Liver (tissue), 9 donors: ENCODE measurements around the gene UBA7. TPM values are rescaled to one million over a fixed set of nuclear protein-coding genes. Genes with fewer than 3 reads are reported as not detected.

Source experiments
- DNase-seq: peaks from one replicate; pipeline ENCODE4 v3.0.0-alpha.2; 2017; ENCODE audit warnings: low spot score
- H3K27ac ChIP-seq, 2 donors: one replicate each; pipeline ENCODE4 v1.7.0; 2013; ENCODE audit warnings: inconsistent platforms in 2 of 2, low read length in 2 of 2, control low read depth in 1 of 2, low read depth in 1 of 2, mild to moderate bottlenecking in 1 of 2
- H3K27me3 ChIP-seq, 4 donors: one replicate each; pipeline versions ENCODE4 v1.6.1 to v1.7.0; 2013; ENCODE audit warnings: low read length in 3 of 4, inconsistent platforms in 1 of 4, mild to moderate bottlenecking in 1 of 4, moderate library complexity in 1 of 4; ENCODE audit not compliant: control insufficient read depth in 4 of 4, insufficient read depth in 4 of 4
- H3K36me3 ChIP-seq, 4 donors: one replicate each; pipeline versions ENCODE4 v1.6.1 to v1.7.0; 2013; ENCODE audit warnings: low read length in 3 of 4, mild to moderate bottlenecking in 3 of 4, low read depth in 1 of 4, moderate library complexity in 1 of 4; ENCODE audit not compliant: control insufficient read depth in 4 of 4, insufficient read depth in 3 of 4
- H3K4me1 ChIP-seq, 4 donors: one replicate each; pipeline versions ENCODE4 v1.6.1 to v1.7.0; 2013; ENCODE audit warnings: low read length in 3 of 4, mild to moderate bottlenecking in 3 of 4, moderate library complexity in 1 of 4; ENCODE audit not compliant: control insufficient read depth in 4 of 4, insufficient read depth in 4 of 4
- H3K4me3 ChIP-seq, 3 donors: one replicate each; pipeline versions ENCODE4 v1.6.1 to v1.7.0; 2013; ENCODE audit warnings: low read length in 3 of 3, control low read depth in 1 of 3, low read depth in 1 of 3, mild to moderate bottlenecking in 1 of 3
- H3K9ac ChIP-seq, 2 donors: one replicate each; pipeline ENCODE4 v1.7.0; 2013; ENCODE audit warnings: low read length in 2 of 2, mild to moderate bottlenecking in 2 of 2, moderate library complexity in 2 of 2, control low read depth in 1 of 2, low read depth in 1 of 2
- H3K9me3 ChIP-seq, 4 donors: one replicate each; pipeline versions ENCODE4 v1.6.1 to v1.7.0; 2013; ENCODE audit warnings: low read length in 3 of 4; ENCODE audit not compliant: control insufficient read depth in 4 of 4
- EGR1 ChIP-seq, 2 donors: IDR thresholded peaks; 2 replicates each; pipeline ENCODE4 v1.6.1; 2016 to 2018; ENCODE audit warnings: antibody characterized with exemption in 2 of 2, low read depth in 2 of 2
- FOXA1 ChIP-seq: IDR thresholded peaks from 2 replicates; pipeline ENCODE4 v1.6.1; 2016; ENCODE audit warnings: antibody characterized with exemption
- HNF4A ChIP-seq, 2 donors: conservative IDR thresholded peaks; 2 replicates each; pipeline ENCODE4 v1.6.1; 2016; ENCODE audit warnings: antibody characterized with exemption in 2 of 2, mild to moderate bottlenecking in 2 of 2
- HNF4G ChIP-seq: IDR thresholded peaks from 2 replicates; pipeline ENCODE4 v1.6.1; 2016; ENCODE audit warnings: antibody characterized with exemption
- JUND ChIP-seq, 2 donors: IDR thresholded peaks; 2 replicates each; pipeline ENCODE4 v1.6.1; 2016; ENCODE audit warnings: antibody characterized with exemption in 2 of 2
- NR2F2 ChIP-seq: IDR thresholded peaks from 2 replicates; pipeline ENCODE4 v1.6.1; 2016; ENCODE audit warnings: antibody characterized with exemption
- RAD21 ChIP-seq, 2 donors: IDR thresholded peaks; 2 replicates each; pipeline ENCODE4 v1.6.1; 2016; ENCODE audit warnings: antibody characterized with exemption in 2 of 2, mild to moderate bottlenecking in 2 of 2
- SP1 ChIP-seq: IDR thresholded peaks from 2 replicates; pipeline ENCODE4 v1.6.1; 2018; ENCODE audit warnings: antibody characterized with exemption, mild to moderate bottlenecking
- YY1 ChIP-seq: IDR thresholded peaks from 2 replicates; pipeline ENCODE4 v1.6.1; 2016; ENCODE audit warnings: antibody characterized with exemption, mild to moderate bottlenecking
- WGBS: extraction: QIAGEN DNeasy Blood & Tissue Kit; methylation state at CpG from one replicate; pipeline ENCODE4 v1.1.7; 2013; 5-methylcytosine and 5-hydroxymethylcytosine counted together
- polyA plus RNA-seq, 2 donors: library from polyadenylated mRNA; stranded (reverse) in 1 of 2; unstranded in 1 of 2; fragments of 200-250 nt in 1 of 2; fragments of >200 nt in 1 of 2; fragmentation: Nextera tagmentation in 1 of 2; extraction: Ambion mirVana in 1 of 2; gene quantifications; one replicate each; pipeline versions ENCODE4 v1.2.1 to v1.2.3, GENCODE V29; 2013 to 2015
- total RNA-seq, 2 donors: library from RNA; depleted of rRNA; stranded (reverse); fragments of >200 nt; gene quantifications; one replicate each; pipeline ENCODE4 v1.2.3, GENCODE V29; 2014
- TF ChIP-seq, protein P1 (sequence below): IDR thresholded peaks from 2 replicates; pipeline ENCODE4 v1.6.1; 2016; ENCODE audit warnings: antibody characterized with exemption
- TF ChIP-seq, protein P2 (sequence below): fragments of 150-350 bp; IDR thresholded peaks from 2 replicates; pipeline ENCODE4 v1.5.1; 2017; ENCODE audit warnings: improper control_type of control experiment, low read depth, low read length; ENCODE audit not compliant: missing input control
- TF ChIP-seq, protein P3 (sequence below): IDR thresholded peaks from 2 replicates; pipeline ENCODE4 v1.6.1; 2016; ENCODE audit warnings: antibody characterized with exemption, mild to moderate bottlenecking
- TF ChIP-seq, protein P4 (sequence below): IDR thresholded peaks from 2 replicates; pipeline ENCODE4 v1.6.1; 2016; ENCODE audit warnings: antibody characterized with exemption
- donor health status: healthy.
- donor health status: healthy.
- donor health status: healthy.
- donor health status: healthy.
- donor health status: healthy.

UBA7 gene
- total and polyA plus RNA-seq, 4 donors = 14.6 to 29.5 (median 15.2) TPM

DNA sequence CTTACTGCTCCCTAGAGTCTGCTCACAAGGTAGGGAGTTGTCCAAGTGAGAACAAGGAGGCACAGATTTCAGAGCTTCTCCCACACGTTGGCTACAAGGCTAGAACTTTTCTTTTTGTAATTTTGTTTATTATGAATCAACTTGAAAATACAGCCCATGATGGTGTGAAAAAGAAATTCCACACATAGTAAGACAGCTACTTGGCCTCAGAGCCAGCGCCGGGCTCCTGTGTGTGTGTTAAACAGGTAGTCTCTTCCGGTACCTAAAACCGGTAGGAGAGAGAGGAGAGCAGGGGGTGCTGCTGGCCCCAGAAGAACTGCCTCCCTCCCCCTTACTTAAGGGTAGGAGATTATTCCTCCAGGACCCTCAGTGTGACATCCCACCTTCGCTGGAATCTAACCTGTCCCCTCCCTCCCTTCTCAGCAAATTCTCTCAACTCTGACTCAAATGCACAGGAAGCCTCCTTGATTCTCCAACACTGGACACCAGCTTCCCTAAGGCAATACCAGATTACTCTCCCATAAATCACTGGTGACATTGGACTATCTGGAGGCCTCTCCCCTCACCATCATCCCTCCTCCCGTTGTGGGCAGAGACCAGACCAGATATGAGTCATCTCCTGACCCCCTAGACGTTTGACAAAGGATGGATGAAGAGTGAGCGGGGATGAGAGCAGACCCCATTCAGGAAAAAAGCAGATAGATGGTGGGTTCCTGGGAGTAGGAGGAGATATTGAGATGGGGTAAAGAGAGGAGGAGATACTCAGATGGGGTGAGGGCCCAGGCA is 22.9 kb downstream of the UBA7 start (continued):
- no peak for TF ChIP-seq JUND (IDR thresholded peaks at IDR 0.05)
- TF ChIP-seq RAD21 (IDR thresholded peaks at IDR 0.05) = no peak
- TF ChIP-seq, protein P1, sequence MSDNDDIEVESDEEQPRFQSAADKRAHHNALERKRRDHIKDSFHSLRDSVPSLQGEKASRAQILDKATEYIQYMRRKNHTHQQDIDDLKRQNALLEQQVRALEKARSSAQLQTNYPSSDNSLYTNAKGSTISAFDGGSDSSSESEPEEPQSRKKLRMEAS = no peak

GRCh38 chr3:49788056-49788455 is 25.7 kb downstream of the UBA7 start:
- Histone ChIP-seq H3K27me3 (no peaks in the 10 kb centered on the region), H3K27ac (no peak overlapping the region), H3K4me3 (no peak overlapping the region), H3K4me1 (peaks cover 0 to 16% (median 9%) of the 10 kb centered on the region in 4 donors), H3K9me3 (no peaks in the 10 kb centered on the region), H3K36me3 (peaks cover 0 to 2% (median 0%) of the 10 kb centered on the region in 4 donors), H3K9ac (no peak overlapping the region)
- 99% methylated on average over 2 of the region's 2 CpGs for WGBS
- no peak for TF ChIP-seq SP1
- TF ChIP-seq, protein P2, sequence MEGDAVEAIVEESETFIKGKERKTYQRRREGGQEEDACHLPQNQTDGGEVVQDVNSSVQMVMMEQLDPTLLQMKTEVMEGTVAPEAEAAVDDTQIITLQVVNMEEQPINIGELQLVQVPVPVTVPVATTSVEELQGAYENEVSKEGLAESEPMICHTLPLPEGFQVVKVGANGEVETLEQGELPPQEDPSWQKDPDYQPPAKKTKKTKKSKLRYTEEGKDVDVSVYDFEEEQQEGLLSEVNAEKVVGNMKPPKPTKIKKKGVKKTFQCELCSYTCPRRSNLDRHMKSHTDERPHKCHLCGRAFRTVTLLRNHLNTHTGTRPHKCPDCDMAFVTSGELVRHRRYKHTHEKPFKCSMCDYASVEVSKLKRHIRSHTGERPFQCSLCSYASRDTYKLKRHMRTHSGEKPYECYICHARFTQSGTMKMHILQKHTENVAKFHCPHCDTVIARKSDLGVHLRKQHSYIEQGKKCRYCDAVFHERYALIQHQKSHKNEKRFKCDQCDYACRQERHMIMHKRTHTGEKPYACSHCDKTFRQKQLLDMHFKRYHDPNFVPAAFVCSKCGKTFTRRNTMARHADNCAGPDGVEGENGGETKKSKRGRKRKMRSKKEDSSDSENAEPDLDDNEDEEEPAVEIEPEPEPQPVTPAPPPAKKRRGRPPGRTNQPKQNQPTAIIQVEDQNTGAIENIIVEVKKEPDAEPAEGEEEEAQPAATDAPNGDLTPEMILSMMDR = no peak
- TF ChIP-seq HNF4G = no peak
- TF ChIP-seq, protein P3, sequence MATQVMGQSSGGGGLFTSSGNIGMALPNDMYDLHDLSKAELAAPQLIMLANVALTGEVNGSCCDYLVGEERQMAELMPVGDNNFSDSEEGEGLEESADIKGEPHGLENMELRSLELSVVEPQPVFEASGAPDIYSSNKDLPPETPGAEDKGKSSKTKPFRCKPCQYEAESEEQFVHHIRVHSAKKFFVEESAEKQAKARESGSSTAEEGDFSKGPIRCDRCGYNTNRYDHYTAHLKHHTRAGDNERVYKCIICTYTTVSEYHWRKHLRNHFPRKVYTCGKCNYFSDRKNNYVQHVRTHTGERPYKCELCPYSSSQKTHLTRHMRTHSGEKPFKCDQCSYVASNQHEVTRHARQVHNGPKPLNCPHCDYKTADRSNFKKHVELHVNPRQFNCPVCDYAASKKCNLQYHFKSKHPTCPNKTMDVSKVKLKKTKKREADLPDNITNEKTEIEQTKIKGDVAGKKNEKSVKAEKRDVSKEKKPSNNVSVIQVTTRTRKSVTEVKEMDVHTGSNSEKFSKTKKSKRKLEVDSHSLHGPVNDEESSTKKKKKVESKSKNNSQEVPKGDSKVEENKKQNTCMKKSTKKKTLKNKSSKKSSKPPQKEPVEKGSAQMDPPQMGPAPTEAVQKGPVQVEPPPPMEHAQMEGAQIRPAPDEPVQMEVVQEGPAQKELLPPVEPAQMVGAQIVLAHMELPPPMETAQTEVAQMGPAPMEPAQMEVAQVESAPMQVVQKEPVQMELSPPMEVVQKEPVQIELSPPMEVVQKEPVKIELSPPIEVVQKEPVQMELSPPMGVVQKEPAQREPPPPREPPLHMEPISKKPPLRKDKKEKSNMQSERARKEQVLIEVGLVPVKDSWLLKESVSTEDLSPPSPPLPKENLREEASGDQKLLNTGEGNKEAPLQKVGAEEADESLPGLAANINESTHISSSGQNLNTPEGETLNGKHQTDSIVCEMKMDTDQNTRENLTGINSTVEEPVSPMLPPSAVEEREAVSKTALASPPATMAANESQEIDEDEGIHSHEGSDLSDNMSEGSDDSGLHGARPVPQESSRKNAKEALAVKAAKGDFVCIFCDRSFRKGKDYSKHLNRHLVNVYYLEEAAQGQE = no peak
- TF ChIP-seq YY1 = no peak
- no peak for TF ChIP-seq EGR1 (IDR thresholded peaks at IDR 0.05; ENCODE audit: low read depth in 2 of 2)
- TF ChIP-seq HNF4A (conservative IDR thresholded peaks at IDR 0.05) = no peak
- no peak for DNase-seq

- no peak overlapping the region for H3K27ac ChIP-seq
Measured at GRCh38 chr3:49787536-49787935, 26.2 kb downstream of the UBA7 start.

More at GRCh38 chr3:49787536-49787935, 26.2 kb downstream of the UBA7 start:
- TF ChIP-seq, protein P3 = no peak
- TF ChIP-seq EGR1 (IDR thresholded peaks at IDR 0.05; ENCODE audit: low read depth in 2 of 2) (no peak), NR2F2 (no peak), YY1 (no peak), HNF4G (no peak), FOXA1 (no peak)
- TF ChIP-seq, protein P4, sequence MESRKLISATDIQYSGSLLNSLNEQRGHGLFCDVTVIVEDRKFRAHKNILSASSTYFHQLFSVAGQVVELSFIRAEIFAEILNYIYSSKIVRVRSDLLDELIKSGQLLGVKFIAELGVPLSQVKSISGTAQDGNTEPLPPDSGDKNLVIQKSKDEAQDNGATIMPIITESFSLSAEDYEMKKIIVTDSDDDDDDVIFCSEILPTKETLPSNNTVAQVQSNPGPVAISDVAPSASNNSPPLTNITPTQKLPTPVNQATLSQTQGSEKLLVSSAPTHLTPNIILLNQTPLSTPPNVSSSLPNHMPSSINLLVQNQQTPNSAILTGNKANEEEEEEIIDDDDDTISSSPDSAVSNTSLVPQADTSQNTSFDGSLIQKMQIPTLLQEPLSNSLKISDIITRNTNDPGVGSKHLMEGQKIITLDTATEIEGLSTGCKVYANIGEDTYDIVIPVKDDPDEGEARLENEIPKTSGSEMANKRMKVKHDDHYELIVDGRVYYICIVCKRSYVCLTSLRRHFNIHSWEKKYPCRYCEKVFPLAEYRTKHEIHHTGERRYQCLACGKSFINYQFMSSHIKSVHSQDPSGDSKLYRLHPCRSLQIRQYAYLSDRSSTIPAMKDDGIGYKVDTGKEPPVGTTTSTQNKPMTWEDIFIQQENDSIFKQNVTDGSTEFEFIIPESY = no peak
- H3K27me3 ChIP-seq = no peaks in the 10 kb centered on the region
- H3K4me3 ChIP-seq = no peak overlapping the region
- 90% methylated on average over 5 of the region's 5 CpGs for WGBS
- no peaks in the 10 kb centered on the region for H3K9me3 ChIP-seq
- peaks cover 0 to 2% (median 0%) of the 10 kb centered on the region in 4 donors for H3K36me3 ChIP-seq
- no peak for DNase-seq
- peaks cover 0 to 16% (median 9%) of the 10 kb centered on the region in 4 donors for H3K4me1 ChIP-seq
- H3K9ac ChIP-seq = no peak overlapping the region
